ACHN (cell line): ENCODE measurements around the gene EDC4.

Experiments used
- DNase-seq: peaks from one replicate; pipeline ENCODE4 v3.0.0-alpha.2; 2015
- in situ Hi-C: cut with HindIII; loops from 2 replicates; pipeline ENCODE4 v1.10.0; 2017; ENCODE audit warnings: low sequenced_read_pairs, low pct_ligation_motif_present, low pct_unique_long_range_greater_than_20kb

EDC4 gene

DNA sequence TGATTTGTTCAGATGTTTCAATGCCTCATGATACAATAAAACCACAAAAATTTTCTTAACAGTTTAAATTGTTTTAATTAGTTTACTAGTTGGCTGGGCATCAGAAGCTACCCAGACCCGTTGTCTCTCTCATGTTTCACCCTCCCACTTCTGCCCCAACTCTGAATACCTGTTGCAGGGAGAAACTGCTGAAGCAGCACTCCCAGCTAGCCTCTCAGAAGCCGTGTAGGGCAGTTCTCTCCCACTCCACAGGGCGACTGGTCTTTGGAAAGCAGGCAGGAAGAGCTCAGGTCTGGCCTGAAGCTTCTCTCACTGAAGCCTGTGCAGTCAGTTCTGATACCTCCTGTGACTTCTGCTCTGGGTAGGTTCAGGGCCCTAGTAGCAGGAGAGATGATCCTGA is 1.6 kb upstream of the EDC4 start:
- DNase-seq, result no peak
- in situ Hi-C loops, result no loop called here

DNA sequence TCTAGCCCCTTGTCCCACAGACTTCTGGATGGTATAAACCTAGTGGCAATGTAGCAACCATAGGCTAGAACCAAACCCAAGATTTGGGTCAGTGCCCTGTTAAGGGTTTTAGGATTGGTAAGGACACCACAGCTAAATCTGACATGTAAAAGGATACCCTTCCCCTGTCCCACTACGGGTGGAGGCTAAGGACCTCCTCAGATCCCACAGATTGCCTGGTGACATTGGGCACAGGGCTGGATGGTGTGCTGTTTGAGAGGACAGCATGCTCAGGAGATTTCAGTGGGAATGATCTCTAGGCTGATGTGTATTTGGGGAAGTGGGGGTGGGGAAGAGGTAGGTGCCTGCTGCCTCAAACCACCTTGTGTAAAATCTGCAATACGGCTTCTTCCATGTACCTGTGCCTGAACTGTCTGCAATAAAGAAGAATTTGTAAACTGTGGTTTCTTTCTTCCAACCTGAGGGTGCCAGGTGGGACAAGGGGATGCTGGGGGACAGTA is 671 bp upstream of the EDC4 start:
- in situ Hi-C loops, result no loop called here
- no peak for DNase-seq

DNA sequence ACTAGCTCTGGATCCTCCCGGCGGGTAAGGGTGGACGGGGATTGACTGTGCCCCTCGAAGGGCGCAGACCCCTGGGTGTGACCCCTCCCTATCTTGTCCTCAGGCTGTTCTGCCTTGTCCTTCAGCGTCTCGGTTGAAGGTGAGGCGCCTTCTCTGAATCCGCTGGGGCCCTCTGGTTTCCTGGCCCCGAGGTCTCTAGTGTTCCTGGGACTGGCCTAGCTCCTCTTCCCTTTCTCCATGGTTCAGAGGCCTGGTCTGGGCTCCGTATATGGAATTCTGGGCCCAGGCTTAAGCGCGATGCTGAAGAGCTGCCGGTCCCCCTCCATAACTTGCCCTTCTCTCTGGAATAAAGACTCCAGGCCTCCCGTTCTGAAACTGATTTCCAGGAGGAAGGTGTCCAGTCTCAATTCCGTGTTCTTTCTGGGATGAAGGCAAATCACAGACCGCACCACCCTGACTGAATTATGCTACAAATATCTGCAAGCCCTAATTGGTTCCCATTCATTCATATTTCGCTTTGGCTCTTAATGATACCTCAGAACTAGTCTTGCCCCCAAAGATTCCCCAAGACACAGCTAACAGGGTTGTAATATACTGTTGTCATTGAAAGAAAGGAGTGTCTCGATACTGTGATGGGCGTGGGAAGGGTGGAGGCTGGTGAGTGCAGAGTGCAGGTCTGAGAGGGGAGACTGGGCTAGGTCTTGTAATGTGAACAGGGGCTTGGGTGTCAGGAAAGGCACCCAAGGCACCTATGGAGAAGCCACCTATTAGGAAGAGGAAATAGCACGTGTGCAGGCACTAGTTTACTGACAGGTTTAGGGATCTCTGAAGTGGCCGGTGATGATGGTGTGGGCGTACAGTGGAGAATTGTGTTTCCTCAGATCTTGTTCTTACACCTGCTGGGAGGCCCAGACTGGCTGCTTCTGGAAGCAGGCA is 851 bp downstream of the EDC4 start:
- in situ Hi-C loops, result no loop called here
- peak; percentile 19 for DNase-seq

DNA sequence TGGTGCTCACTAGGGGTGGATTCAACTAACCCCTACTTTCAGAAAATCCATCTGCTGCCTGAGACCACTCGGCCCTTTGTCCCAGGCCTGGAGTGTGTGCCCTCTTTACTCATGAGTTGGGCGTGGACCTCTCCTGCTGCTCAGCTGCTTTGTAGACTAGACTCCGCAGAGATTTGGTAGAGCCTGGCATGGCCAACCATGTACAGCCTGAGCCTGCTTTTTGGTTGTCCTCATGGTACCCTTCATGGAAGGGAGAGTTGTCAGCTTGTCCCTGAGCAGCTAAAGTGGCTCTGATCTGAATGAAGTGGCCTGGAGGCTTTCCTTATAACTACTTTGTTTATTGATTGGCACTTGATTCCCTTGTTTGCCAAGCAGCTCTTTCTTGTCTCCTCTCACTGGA is 1.5 kb downstream of the EDC4 start:
- no peak for DNase-seq
- in situ Hi-C loops, result no loop called here

DNA sequence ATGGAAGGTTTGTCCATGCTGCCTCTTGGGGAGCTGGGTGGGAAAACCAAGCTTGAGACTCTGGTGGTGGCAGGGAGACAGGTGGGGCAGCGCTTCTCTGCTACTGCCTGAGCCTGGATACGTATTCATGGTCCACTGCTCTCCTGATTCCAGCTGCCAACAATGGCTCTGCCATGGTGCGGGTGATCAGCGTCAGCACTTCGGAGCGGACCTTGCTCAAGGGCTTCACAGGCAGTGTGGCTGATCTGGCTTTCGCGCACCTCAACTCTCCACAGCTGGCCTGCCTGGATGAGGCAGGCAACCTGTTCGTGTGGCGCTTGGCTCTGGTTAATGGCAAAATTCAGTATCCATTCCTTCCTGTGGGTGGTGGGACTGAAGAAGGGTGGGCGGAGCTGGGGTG is 4.2 kb downstream of the EDC4 start:
- in situ Hi-C loops, result no loop called here
- no peak for DNase-seq

DNA sequence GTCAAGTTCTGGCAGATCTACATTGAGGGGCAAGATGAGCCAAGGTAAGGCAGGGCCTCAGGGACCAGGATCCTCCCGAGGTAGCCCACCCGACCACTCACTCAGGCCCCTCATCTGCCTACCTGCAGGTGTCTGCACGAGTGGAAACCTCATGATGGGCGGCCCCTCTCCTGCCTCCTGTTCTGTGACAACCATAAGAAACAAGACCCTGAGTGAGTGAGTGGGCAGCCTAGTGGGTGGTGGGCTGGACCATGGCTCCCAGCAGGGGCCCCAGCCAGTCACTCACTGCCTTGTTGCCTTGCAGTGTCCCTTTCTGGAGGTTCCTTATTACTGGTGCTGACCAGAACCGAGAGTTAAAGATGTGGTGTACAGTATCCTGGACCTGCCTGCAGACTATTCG is 5.4 kb downstream of the EDC4 start:
- DNase-seq, result no peak
- in situ Hi-C loops, result no loop called here

DNA sequence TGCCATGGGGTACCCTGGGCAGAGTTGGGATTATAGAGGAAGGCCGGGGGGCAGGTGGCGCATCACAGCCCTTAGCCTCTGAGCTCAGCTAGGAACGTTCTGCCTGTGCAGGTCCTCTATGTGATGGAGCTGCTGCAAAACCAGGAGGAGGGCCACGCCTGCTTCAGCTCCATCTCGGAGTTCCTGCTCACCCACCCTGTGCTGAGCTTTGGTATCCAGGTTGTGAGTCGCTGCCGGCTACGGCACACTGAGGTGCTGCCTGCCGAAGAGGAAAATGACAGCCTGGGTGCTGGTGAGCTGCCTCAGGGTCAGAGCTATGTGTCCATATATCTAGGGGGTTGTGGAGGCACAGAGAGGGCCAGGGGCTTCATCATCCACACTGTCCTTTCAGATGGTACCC is 6.0 kb downstream of the EDC4 start:
- in situ Hi-C loops, result no loop called here
- DNase-seq, result no peak

DNA sequence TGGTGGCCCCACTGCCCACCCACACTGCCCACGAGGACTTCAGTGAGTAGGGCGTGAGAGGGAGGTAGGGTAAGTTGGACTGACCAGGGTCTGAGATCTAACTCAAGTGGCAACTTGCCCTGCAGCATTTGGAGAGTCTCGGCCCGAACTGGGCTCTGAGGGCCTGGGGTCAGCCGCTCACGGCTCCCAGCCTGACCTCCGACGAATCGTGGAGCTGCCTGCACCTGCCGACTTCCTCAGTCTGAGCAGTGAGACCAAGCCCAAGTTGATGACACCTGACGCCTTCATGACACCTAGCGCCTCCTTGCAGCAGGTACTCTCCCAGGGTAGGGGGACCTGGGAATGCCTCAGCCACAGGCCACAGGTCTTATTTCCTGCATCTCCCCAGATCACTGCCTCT is 6.6 kb downstream of the EDC4 start:
- in situ Hi-C loops, result no loop called here

DNA sequence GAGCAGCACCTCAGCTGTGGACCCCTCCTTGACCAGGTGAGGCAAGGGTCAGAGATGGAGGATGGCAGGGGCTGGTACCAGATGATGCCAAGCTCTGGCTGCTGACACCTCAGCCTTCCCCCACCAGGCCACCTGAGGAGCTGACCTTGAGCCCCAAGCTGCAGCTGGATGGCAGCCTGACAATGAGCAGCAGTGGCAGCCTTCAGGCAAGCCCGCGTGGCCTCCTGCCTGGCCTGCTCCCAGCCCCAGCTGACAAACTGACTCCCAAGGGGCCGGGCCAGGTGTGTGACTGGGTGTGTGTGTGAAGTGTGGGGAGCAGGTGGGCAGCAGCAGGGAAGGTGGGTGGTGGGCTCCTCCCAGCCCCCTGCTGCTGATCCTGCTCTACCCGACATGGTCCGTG is 7.1 kb downstream of the EDC4 start:
- in situ Hi-C loops, result no loop called here
- no peak for DNase-seq

More for the DNA sequence above, 6.6 kb downstream of the EDC4 start:
- no peak for DNase-seq

DNA sequence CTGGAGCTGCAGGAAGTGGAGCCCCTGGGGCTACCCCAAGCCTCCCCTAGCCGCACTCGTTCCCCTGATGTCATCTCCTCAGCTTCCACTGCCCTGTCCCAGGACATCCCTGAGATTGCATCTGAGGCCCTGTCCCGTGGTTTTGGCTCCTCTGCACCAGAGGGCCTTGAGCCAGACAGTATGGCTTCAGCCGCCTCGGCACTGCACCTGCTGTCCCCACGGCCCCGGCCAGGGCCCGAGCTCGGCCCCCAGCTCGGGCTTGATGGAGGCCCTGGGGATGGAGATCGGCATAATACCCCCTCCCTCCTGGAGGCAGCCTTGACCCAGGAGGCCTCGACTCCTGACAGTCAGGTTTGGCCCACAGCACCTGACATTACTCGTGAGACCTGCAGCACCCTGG is 7.7 kb downstream of the EDC4 start:
- in situ Hi-C loops, result no loop called here
- no peak for DNase-seq

DNA sequence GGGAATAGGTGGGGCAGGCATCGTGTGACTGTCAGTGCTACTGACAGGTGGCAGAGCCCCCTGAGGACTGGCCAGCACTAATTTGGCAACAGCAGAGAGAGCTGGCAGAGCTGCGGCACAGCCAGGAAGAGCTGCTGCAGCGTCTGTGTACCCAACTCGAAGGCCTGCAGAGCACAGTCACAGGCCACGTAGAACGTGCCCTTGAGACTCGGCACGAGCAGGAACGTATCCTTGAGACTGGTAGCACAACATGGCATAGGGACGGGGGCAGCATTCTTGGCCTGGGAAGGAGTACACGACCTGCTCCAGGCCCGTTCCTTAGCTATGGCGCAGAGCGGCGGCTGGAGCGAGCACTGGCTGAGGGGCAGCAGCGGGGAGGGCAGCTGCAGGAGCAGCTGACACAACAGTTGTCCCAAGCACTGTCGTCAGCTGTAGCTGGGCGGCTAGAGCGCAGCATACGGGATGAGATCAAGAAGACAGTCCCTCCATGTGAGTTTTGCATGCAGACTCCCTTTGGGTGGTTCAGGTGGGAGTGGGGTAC is 8.8 kb downstream of the EDC4 start:
- DNase-seq, result no peak
- in situ Hi-C loops, result no loop called here

DNA sequence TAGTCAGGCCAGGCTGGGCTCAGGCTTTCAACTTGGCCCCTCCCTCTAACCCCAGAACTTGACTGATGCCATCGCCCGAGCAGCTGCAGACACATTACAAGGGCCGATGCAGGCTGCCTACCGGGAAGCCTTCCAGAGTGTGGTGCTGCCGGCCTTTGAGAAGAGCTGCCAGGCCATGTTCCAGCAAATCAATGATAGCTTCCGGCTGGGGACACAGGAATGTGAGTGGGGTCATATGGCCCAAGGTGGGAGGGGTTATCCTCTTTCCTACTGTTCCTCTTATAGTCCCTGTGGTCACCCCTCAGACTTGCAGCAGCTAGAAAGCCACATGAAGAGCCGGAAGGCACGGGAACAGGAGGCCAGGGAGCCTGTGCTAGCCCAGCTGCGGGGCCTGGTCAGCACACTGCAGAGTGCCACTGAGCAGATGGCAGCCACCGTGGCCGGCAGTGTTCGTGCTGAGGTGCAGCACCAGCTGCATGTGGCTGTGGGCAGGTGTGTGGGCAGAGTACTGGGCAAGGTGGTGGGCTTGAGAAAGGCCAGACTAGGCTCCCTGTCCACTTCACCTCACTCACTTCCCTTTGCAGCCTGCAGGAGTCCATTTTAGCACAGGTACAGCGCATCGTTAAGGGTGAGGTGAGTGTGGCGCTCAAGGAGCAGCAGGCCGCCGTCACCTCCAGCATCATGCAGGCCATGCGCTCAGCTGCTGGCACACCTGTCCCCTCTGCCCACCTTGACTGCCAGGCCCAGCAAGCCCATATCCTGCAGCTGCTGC is 9.7 kb downstream of the EDC4 start:
- in situ Hi-C loops, result no loop called here
- no peak for DNase-seq

DNA sequence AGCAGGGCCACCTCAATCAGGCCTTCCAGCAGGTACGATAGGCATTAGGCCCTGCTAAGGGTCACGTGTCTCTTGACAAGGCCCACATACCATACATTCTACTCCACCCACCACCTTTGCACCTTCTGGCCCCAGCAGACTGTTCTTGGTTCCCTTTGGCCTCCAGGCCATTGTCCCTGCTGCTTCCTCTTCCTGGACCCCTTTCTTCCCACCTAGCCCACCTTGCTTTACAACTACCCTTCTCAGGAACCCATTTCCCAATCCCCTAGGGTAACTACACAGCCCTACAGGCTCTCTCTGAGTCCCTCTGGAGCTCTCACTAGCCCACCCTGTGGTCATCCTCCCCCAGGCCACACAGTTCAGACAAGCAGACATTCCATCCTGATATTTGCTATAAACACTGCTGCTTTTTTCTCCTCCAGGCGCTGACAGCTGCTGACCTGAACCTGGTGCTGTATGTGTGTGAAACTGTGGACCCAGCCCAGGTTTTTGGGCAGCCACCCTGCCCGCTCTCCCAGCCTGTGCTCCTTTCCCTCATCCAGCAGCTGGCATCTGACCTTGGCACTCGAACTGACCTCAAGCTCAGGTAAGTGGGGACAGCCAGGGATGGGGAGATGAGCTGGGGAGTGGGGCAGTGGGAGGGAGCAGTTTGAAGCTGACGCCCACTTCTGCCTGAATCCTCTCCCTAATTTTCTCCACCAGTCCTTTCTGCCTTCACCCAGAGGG is 10.5 kb downstream of the EDC4 start:
- DNase-seq, result no peak
- in situ Hi-C loops, result no loop called here

DNA sequence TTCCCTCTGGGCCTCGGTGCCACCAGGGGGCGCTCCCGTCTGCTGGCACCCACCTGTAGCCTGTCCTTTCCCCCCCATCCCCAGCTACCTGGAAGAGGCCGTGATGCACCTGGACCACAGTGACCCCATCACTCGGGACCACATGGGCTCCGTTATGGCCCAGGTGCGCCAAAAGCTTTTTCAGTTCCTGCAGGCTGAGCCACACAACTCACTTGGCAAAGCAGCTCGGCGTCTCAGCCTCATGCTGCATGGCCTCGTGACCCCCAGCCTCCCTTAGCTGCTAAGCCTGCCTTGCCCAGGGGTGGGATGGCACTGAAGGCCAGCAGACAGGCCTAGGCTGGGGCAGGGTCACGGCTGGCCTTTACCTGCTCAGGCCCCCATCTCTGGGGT is 11.0 kb downstream of the EDC4 start:
- in situ Hi-C loops, result no loop called here
- peak; percentile 66 for DNase-seq

DNA sequence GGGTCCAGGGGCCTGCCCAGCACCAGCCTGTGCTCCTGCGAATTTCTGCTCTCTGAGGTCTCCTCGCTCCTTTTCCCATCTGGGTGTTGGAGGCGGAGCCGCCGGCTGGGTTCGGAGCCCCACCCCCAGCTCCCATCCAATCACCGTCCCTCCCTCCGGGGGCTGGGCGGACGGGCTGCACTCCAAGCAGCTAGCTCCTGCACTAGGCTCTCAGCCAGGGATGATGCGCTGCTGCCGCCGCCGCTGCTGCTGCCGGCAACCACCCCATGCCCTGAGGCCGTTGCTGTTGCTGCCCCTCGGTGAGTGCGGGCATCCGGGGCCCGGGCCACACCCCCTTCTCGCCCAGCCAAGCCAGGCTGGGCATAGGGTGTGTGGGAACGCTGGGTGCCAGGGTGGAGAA is 11.8 kb downstream of the EDC4 start, which contains the start of gene NRN1L:
Gene NRN1L (plus strand): TSS at position 202 of the 400 bp plus-strand sequence. CDS start 19 bp downstream, at position 221.
- in situ Hi-C loops, result no loop called here
- peak; percentile 94 for DNase-seq

DNA sequence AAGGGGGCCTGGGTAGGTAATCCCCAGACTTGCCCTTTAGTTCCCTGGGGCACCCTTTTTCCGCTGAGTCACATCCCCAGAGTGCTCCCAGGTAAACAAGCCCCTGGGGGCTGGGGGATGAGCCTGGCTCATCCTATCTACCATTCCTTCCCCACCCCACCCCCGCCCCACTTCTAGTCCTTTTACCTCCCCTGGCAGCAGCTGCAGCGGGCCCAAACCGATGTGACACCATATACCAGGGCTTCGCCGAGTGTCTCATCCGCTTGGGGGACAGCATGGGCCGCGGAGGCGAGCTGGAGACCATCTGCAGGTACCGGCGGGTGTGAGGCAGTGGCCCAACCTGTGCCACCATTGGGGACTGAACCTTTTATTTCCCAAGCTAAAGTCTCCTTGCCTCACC is 12.7 kb downstream of the EDC4 start:
- in situ Hi-C loops, result no loop called here
- no peak for DNase-seq

DNA sequence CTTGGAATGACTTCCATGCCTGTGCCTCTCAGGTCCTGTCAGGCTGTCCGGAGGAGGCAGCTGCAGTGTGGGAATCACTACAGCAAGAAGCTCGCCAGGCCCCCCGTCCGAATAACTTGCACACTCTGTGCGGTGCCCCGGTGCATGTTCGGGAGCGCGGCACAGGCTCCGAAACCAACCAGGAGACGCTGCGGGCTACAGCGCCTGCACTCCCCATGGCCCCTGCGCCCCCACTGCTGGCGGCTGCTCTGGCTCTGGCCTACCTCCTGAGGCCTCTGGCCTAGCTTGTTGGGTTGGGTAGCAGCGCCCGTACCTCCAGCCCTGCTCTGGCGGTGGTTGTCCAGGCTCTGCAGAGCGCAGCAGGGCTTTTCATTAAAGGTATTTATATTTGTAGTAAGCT is 13.1 kb downstream of the EDC4 start:
- DNase-seq, result no peak
- in situ Hi-C loops, result no loop called here

DNA sequence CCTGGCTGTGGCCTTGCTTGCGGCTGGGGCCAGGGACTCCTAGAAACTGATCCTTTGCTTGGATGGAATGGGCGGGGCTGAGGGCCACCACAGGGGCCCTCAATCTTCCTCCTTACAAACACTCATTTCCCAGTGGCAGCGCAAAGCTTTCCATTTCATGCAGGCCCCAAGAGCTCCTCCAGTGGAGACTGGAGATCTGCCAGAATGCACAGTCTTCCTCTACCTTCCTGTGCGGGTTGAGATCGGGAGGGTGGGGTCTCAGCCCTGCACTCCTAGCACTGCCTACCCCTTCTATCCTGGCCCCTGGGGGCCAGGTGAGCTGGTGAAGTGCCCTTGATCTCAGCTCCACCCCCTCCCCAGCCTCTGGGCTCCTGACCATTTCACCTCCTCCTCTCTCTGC is 13.5 kb downstream of the EDC4 start:
- DNase-seq, result no peak
- in situ Hi-C loops, result no loop called here

DNA sequence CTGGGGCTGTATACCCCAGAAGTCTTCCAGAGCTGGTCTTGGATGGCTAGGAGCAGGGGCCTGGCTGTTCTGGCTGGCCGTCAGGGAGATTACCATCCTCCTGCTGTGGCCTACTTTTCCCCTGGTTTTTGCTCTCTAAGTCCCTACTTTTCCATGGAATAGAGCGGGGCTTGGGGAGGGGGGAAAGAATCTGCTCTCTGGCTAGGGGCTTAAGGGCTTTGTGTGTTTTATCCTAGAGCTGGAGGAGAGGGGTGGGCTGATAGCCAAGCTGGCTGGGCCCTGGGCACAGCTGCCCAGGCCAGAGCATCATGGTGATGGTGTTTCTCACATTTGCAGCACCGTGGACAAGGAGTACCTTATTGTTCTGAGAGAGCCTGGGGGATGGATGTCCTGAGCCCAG is 15.5 kb downstream of the EDC4 start:
- in situ Hi-C loops, result no loop called here
- no peak for DNase-seq
